Endothelial cell of umbilical vein (primary cell): ENCODE measurements around the gene SSR4. TPM values are rescaled to one million over a fixed set of nuclear protein-coding genes. Genes with fewer than 3 reads are reported as not detected.

Experiments used
- BruUV-seq: library from RNA; stranded (reverse); fragments of 400-500 nt; replicated peaks from 2 replicates; lab custom pipeline; 2021; lab: Mats Ljungman, UMichigan
- CTCF ChIA-PET: fragments of 300-600, 350-600 bp; sonication (Branson Sonifier 250); formaldehyde crosslinking; loops from one replicate; lab custom pipeline; 2021; ENCODE audit warnings: antibody characterized with exemption, inconsistent platforms; lab: Charles Lee
- POLR2A ChIA-PET: fragments of 300-600, 350-600 bp; sonication (Branson Sonifier 250); formaldehyde crosslinking; loops from one replicate; lab custom pipeline; 2021; ENCODE audit warnings: antibody characterized with exemption, inconsistent platforms; lab: Charles Lee
- DNase-seq: peaks from one replicate; pipeline ENCODE4 v3.0.0-alpha.2; 2011; ENCODE audit warnings: low read depth, low spot score
- FAIRE-seq: peaks from 2 replicates; lab custom pipeline; 2011; peaks lifted over from hg19 to GRCh38; lab: Jason Lieb, UNC
- H2AFZ ChIP-seq: 2 replicates; pipeline ENCODE4 v1.6.0; 2012; ENCODE audit warnings: low read depth, low read length, control low read depth, inconsistent platforms
- H3K27ac ChIP-seq: 2 replicates; pipeline ENCODE4 v1.5.1; 2011; ENCODE audit warnings: low read depth, mild to moderate bottlenecking, control low read depth, low read length, moderate library complexity; ENCODE audit not compliant: insufficient read depth
- H3K27me3 ChIP-seq, 2 experiments: 2 replicates each; pipeline versions ENCODE4 v1.6.0 to v1.6.1; 2011; ENCODE audit warnings: low read length in 2 of 2, mixed read lengths in 1 of 2; ENCODE audit not compliant: control insufficient read depth in 2 of 2, insufficient read depth in 2 of 2
- H3K36me3 ChIP-seq, 2 experiments: 2 replicates in 1 of 2; 3 replicates in 1 of 2; pipeline ENCODE4 v1.5.1; 2011; ENCODE audit warnings: low read length in 2 of 2, mild to moderate bottlenecking in 1 of 2, moderate library complexity in 1 of 2; ENCODE audit not compliant: control insufficient read depth in 2 of 2, insufficient read depth in 2 of 2; ENCODE audit errors: extremely low read depth in 1 of 2
- H3K4me1 ChIP-seq: 3 replicates; pipeline ENCODE4 v1.5.1; 2011; ENCODE audit warnings: mild to moderate bottlenecking, low read length; ENCODE audit not compliant: control insufficient read depth, insufficient read depth; ENCODE audit errors: extremely low read depth
- H3K4me2 ChIP-seq: 2 replicates; pipeline ENCODE4 v1.6.1; 2011; ENCODE audit warnings: low read length, control low read depth, mixed read lengths; ENCODE audit not compliant: insufficient read depth
- H3K4me3 ChIP-seq, 3 experiments: fragments of 200-600 bp in 1 of 3; sonication (generic), shearing (Covaris generic) in 1 of 3; replicated peaks in 1 of 3; 2 replicates each; pipeline ENCODE4 v1.5.1; 2011 to 2016; ENCODE audit warnings: control low read depth in 3 of 3, low read length in 3 of 3, mild to moderate bottlenecking in 2 of 3, inconsistent platforms in 1 of 3, low read depth in 1 of 3, moderate library complexity in 1 of 3; ENCODE audit not compliant: insufficient read depth in 1 of 3
- H3K79me2 ChIP-seq: 2 replicates; pipeline ENCODE4 v1.6.0; 2012; ENCODE audit warnings: low read length, inconsistent platforms; ENCODE audit not compliant: control insufficient read depth, insufficient read depth
- H3K9ac ChIP-seq: replicated peaks from 2 replicates; pipeline ENCODE3; 2011; ENCODE audit warnings: low read length, control low read depth; ENCODE audit not compliant: insufficient read depth; ENCODE audit errors: extremely low read depth
- H3K9me1 ChIP-seq: replicated peaks from 3 replicates; pipeline ENCODE4 v1.6.0; 2011; ENCODE audit warnings: mild to moderate bottlenecking, low read length; ENCODE audit not compliant: control insufficient read depth, insufficient read depth; ENCODE audit errors: extremely low read depth
- H3K9me3 ChIP-seq: replicated peaks from 2 replicates; pipeline ENCODE4 v1.5.1; 2012; ENCODE audit warnings: low read length, inconsistent platforms; ENCODE audit not compliant: control insufficient read depth, insufficient read depth
- H4K20me1 ChIP-seq: replicated peaks from 2 replicates; pipeline ENCODE3; 2011; ENCODE audit warnings: mild to moderate bottlenecking, low read length; ENCODE audit not compliant: control insufficient read depth, insufficient read depth; ENCODE audit errors: extremely low read depth
- CTCF ChIP-seq, 2 donors: IDR thresholded peaks; 1 replicate in 1 of 2; 2 replicates in 1 of 2; pipeline ENCODE4 v1.5.1; 2011; ENCODE audit warnings: low read length in 2 of 2, mild to moderate bottlenecking in 2 of 2, moderate library complexity in 2 of 2, control low read depth in 1 of 2, inconsistent platforms in 1 of 2, low read depth in 1 of 2; ENCODE audit not compliant: insufficient read depth in 1 of 2; ENCODE audit errors: extremely low read depth in 1 of 2
- EZH2 ChIP-seq: IDR thresholded peaks from 2 replicates; pipeline ENCODE4 v1.6.1; 2012; ENCODE audit warnings: borderline replicate concordance, low read depth, mild to moderate bottlenecking, moderate library complexity, low read length, inconsistent platforms; ENCODE audit not compliant: severe bottlenecking
- FOS ChIP-seq: IDR thresholded peaks from 2 replicates; pipeline ENCODE4 v1.6.1; 2011; ENCODE audit warnings: mild to moderate bottlenecking, low read length, moderate library complexity, borderline replicate concordance; ENCODE audit not compliant: insufficient read depth
- GATA2 ChIP-seq: IDR thresholded peaks from 2 replicates; pipeline ENCODE4 v1.7.0; 2011; ENCODE audit warnings: low read depth, mild to moderate bottlenecking, moderate library complexity, mixed read lengths, low read length; ENCODE audit not compliant: insufficient read length, insufficient read depth
- JUN ChIP-seq: IDR thresholded peaks from 2 replicates; pipeline ENCODE4 v1.6.1; 2011; ENCODE audit warnings: borderline replicate concordance, low read depth; ENCODE audit not compliant: insufficient read length, insufficient read depth
- MAX ChIP-seq: IDR thresholded peaks from 2 replicates; pipeline ENCODE4 v1.6.1; 2011; ENCODE audit not compliant: insufficient read depth, insufficient read length
- MYC ChIP-seq: IDR thresholded peaks from one replicate; pipeline ENCODE4 v1.6.1; 2011; ENCODE audit warnings: mild to moderate bottlenecking, low read depth, low read length
- POLR2A ChIP-seq: IDR thresholded peaks from 2 replicates; pipeline ENCODE4 v1.6.1; 2012; ENCODE audit warnings: low read depth, mild to moderate bottlenecking, control low read depth, low read length
- POLR2AphosphoS5 ChIP-seq: IDR thresholded peaks from 2 replicates; pipeline ENCODE4 v1.6.1; 2012; ENCODE audit warnings: low read depth, mild to moderate bottlenecking, control low read depth, low read length, moderate library complexity; ENCODE audit not compliant: insufficient read depth
- dilution Hi-C: fragments of 300-500 bp; cut with MboI; formaldehyde crosslinking; loops from one replicate; pipeline ENCODE4 v1.15.0; 2019; ENCODE audit warnings: low sequenced_read_pairs; ENCODE audit not compliant: extremely low pct_ligation_motif_present
- intact Hi-C: fragments of 100-400 bp; cut with micrococcal nuclease; formaldehyde crosslinking; loops from one replicate; pipeline ENCODE4 v1.10.0; 2022
- polyA plus RNA-seq, 4 experiments: library from polyadenylated mRNA; depleted of rRNA in 3 of 4; stranded (reverse) in 3 of 4; unstranded in 1 of 4; fragments of >200 nt; gene quantifications; 2 replicates each; pipeline versions ENCODE4 v1.2.1 to v1.2.3, GENCODE V29; 2011 to 2012; ENCODE audit warnings: missing spikeins in 1 of 4
- total RNA-seq: library from RNA; stranded (reverse); gene quantifications from 2 replicates; pipeline ENCODE4 v1.2.3, GENCODE V29; 2021

SSR4 gene
- total and polyA plus RNA-seq, 2 donors (not counting 3 experiments of a cell fraction or from before 2014, with no cell fraction given) = 235 to 732 TPM

GRCh38 chrX:153778181-153778580, 16.3 kb upstream of the SSR4 start:
- Histone ChIP-seq H3K27me3 (no peaks in the 10 kb centered on the region), H2AFZ (no peak overlapping the region), H3K27ac (no peak overlapping the region), H3K4me2 (no peak overlapping the region), H3K9me3 (no peaks in the 10 kb centered on the region), H4K20me1 (no peaks in the 10 kb centered on the region), H3K4me3 (no peak overlapping the region), H3K9ac (no peak overlapping the region), H3K79me2 (no peaks in the 10 kb centered on the region), H3K36me3 (peaks cover 0 to 5% of the 10 kb centered on the region in 2 experiments), H3K9me1 (no peaks in the 10 kb centered on the region), H3K4me1 (no peaks in the 10 kb centered on the region)
- FAIRE-seq = no peak
- POLR2A ChIA-PET = no interaction called here
- CTCF ChIA-PET = interaction anchor here (0.9 to 1.1 kb wide), 3 partner anchors 14 to 169 kb away, joined by 3 to 6 read pairs (median 3); partner anchors contain the start of gene PLXNB3
- TF ChIP-seq JUN (no peak), POLR2AphosphoS5 (no peak), CTCF (IDR thresholded peaks at IDR 0.05; ENCODE audit: extremely low read depth in 1 of 2, insufficient read depth in 1 of 2, low read depth in 1 of 2, low read length in 2 of 2) (no peak), MAX (no peak), FOS (no peak), EZH2 (no peak), MYC (no peak), POLR2A (no peak), GATA2 (no peak)
- BruUV-seq = no TSS peak
- intact Hi-C loops (no loop called here), dilution Hi-C loops (no loop called here)
- no peak for DNase-seq
